Activated CD8-positive, alpha-beta T cell treated with anti-CD3 and anti-CD28 coated beads for 36 hours (primary cell): Measurements from ENCODE around the gene LRFN2. TPM values are rescaled to one million over a fixed set of nuclear protein-coding genes. Genes with fewer than 3 reads are reported as not detected.

Source experiments
- ATAC-seq: fragments of 200-7000 bp; cut with Tn5 transposase; one replicate; pipeline ENCODE4 v1.10.0; 2021; ENCODE audit warnings: mild to moderate bottlenecking, moderate library complexity
- CTCF ChIA-PET: fragments of 350-600 bp; sonication (Branson Sonifier 250); formaldehyde crosslinking; loops from one replicate; lab custom pipeline; 2021; ENCODE audit warnings: antibody characterized with exemption; lab: Charles Lee
- POLR2A ChIA-PET: fragments of 350-600 bp; sonication (Branson Sonifier 250); formaldehyde crosslinking; loops from one replicate; lab custom pipeline; 2021; ENCODE audit warnings: antibody characterized with exemption; lab: Charles Lee
- DNase-seq: peaks from one replicate; pipeline ENCODE4 v3.0.0-alpha.2; 2020
- H3K27ac Mint-ChIP-seq: one replicate; pipeline ENCODE4 v1.8.0; 2021; ENCODE audit warnings: mild to moderate bottlenecking, mixed read lengths
- H3K27me3 Mint-ChIP-seq: one replicate; pipeline ENCODE4 v1.8.0; 2021; ENCODE audit warnings: mixed read lengths
- H3K36me3 Mint-ChIP-seq: one replicate; pipeline ENCODE4 v1.8.0; 2021; ENCODE audit warnings: low read depth, mixed read lengths
- H3K4me1 Mint-ChIP-seq: one replicate; pipeline ENCODE4 v1.8.0; 2021; ENCODE audit warnings: low read depth, mixed read lengths
- H3K4me3 Mint-ChIP-seq: one replicate; pipeline ENCODE4 v1.8.0; 2021; ENCODE audit warnings: mild to moderate bottlenecking, moderate library complexity, mixed read lengths
- H3K9me3 Mint-ChIP-seq: one replicate; pipeline ENCODE4 v1.8.0; 2021; ENCODE audit warnings: mixed read lengths
- intact Hi-C: fragments of 100-400 bp; cut with micrococcal nuclease; formaldehyde crosslinking; loops from one replicate; pipeline ENCODE4 v1.10.0; 2022
- total RNA-seq, 2 experiments: library from RNA; stranded (reverse); gene quantifications; one replicate each; pipeline ENCODE4 v1.2.3, GENCODE V29; 2021
- TF ChIP-seq, protein P1 (sequence below): fragments of 200-600 bp; IDR thresholded peaks from one replicate; pipeline ENCODE4 v1.8.0; 2022; ENCODE audit warnings: antibody characterized with exemption, mild to moderate bottlenecking

The LRFN2 gene
- total RNA-seq, 2 experiments from 2014 or later = not detected

DNA sequence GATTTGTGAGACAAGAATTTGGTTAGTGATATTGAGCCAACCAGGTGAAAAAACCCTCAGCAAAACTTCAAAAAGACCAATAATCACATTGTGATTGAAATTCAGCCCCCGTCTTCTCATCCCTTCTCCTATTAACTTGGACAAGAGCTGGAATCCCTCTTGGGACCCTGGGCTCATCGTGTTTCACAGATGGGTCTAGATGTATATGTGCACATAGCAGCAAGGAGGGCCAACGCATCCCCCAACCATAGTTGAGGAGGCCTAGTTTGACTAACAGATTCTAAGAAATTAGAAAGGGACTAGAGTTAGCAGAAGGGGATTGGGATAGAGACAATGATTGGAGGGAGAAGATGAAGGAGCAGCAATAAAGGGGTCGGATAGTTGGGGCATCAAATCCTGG lies 19.8 kb upstream of the LRFN2 start:
- H3K9me3 Mint-ChIP-seq = no peaks in the 10 kb centered on the region
- H3K27ac Mint-ChIP-seq = no peak overlapping the region
- intact Hi-C loops = no loop called here
- DNase-seq (no peak), ATAC-seq (no peak)
- TF ChIP-seq, protein P1, sequence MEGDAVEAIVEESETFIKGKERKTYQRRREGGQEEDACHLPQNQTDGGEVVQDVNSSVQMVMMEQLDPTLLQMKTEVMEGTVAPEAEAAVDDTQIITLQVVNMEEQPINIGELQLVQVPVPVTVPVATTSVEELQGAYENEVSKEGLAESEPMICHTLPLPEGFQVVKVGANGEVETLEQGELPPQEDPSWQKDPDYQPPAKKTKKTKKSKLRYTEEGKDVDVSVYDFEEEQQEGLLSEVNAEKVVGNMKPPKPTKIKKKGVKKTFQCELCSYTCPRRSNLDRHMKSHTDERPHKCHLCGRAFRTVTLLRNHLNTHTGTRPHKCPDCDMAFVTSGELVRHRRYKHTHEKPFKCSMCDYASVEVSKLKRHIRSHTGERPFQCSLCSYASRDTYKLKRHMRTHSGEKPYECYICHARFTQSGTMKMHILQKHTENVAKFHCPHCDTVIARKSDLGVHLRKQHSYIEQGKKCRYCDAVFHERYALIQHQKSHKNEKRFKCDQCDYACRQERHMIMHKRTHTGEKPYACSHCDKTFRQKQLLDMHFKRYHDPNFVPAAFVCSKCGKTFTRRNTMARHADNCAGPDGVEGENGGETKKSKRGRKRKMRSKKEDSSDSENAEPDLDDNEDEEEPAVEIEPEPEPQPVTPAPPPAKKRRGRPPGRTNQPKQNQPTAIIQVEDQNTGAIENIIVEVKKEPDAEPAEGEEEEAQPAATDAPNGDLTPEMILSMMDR = no peak
- H3K36me3 Mint-ChIP-seq = no peaks in the 10 kb centered on the region
- H3K27me3 Mint-ChIP-seq = peaks cover 27% of the 10 kb centered on the region
- H3K4me3 Mint-ChIP-seq = no peak overlapping the region
- ChIA-PET CTCF (no interaction called here), POLR2A (no interaction called here)
- H3K4me1 Mint-ChIP-seq = no peaks in the 10 kb centered on the region

DNA sequence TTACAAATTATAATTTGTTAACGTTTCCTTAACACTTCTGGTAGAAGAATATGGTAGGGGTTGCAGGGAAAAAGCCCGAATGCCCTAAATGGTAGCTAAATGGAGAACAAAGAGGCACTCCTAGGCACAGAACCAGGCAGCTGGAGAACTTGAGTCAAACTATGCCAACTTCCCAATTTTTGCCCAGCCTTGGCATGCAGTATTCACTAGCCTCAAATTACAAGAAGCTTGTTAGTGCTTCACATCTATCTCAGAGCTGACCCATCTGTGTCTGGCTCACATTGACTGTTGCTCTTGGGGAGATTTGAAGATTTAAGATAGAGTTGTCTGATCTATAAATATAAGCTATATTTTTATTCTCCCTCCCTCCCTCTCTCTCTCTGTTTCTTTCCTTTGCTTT lies 19.4 kb upstream of the LRFN2 start:
- no peaks in the 10 kb centered on the region for H3K9me3 Mint-ChIP-seq
- POLR2A ChIA-PET = no interaction called here
- no peaks in the 10 kb centered on the region for H3K36me3 Mint-ChIP-seq
- H3K27ac Mint-ChIP-seq = no peak overlapping the region
- no peak overlapping the region for H3K4me3 Mint-ChIP-seq
- intact Hi-C loops = no loop called here
- ATAC-seq (no peak), DNase-seq (no peak)
- H3K4me1 Mint-ChIP-seq = no peaks in the 10 kb centered on the region
- peaks cover 30% of the 10 kb centered on the region for H3K27me3 Mint-ChIP-seq
- TF ChIP-seq, protein P1 = no peak
- CTCF ChIA-PET = no interaction called here

DNA sequence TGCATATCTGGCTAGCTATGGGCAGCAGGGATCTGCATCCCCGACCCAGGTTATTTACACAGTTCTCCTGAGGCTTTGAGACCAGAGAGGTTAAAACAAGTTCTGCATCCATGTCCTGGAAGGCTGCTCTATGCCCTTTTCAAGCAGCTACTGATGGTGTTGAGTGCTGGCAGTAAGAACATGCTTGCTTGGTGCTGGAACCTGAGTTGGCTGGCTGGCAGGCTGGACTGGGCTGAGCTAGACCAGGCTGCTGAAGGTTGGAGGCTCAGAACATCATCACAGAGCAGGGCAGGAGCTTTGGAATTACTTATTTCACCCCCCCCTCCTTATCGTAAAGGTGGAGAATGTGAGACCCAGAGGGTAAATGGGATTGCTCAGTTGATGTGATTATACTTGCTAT lies 16.9 kb upstream of the LRFN2 start:
- Mint-ChIP-seq H3K4me3 (no peak overlapping the region), H3K27ac (no peak overlapping the region), H3K4me1 (no peaks in the 10 kb centered on the region), H3K9me3 (no peaks in the 10 kb centered on the region), H3K36me3 (no peaks in the 10 kb centered on the region), H3K27me3 (peaks cover 38% of the 10 kb centered on the region)
- POLR2A ChIA-PET = no interaction called here
- intact Hi-C loops = no loop called here
- TF ChIP-seq, protein P1 = no peak
- ATAC-seq = no peak
- CTCF ChIA-PET = no interaction called here
- no peak for DNase-seq

DNA sequence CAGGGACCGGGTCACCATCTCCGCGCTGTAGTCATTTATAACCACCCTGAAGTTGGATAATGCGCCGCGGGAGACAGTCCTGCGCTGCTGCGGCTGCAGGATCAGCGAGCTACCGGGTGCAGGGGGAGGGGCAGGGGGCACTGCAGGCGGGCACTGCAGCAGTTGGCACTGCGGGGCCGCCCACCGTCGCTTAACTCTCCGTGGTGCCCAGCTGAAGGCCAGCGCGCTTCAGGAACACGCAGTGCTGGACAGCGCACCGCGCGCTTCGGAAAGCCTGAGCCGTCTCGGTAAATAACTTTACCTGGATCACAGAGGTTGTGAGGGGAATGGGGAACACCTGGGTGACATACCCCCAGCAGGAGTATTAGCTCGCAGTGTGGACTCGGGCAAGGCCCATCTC lies 12.4 kb upstream of the LRFN2 start:
- ATAC-seq (no peak), DNase-seq (no peak)
- POLR2A ChIA-PET = no interaction called here
- CTCF ChIA-PET = no interaction called here
- Mint-ChIP-seq H3K27me3 (peaks cover 36% of the 10 kb centered on the region), H3K4me1 (no peaks in the 10 kb centered on the region), H3K27ac (no peak overlapping the region), H3K4me3 (no peak overlapping the region), H3K9me3 (no peaks in the 10 kb centered on the region), H3K36me3 (no peaks in the 10 kb centered on the region)
- intact Hi-C loops = no loop called here
- TF ChIP-seq, protein P1 = no peak

DNA sequence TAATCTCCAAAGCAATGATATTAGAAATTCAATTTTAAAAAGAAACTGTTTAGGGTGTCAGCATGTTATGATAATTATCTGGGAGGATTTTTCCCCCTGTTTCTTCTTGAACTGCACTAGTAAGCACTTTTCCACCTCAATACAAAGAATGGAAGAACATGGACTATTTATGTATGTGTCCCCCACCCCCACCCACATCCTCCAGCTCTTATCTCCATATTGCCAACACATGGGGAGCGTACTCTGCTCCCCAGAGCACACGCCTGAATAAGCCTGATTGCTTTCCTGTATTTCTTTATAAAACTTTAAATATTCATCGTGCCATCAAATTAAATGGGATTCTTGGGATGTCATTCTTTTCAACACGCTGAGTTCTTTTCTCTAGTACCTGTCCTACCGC lies 11.4 kb upstream of the LRFN2 start:
- DNase-seq = no peak
- intact Hi-C loops = no loop called here
- TF ChIP-seq, protein P1 = no peak
- Mint-ChIP-seq H3K27ac (no peak overlapping the region), H3K27me3 (peaks cover 32% of the 10 kb centered on the region), H3K36me3 (no peaks in the 10 kb centered on the region), H3K4me3 (no peak overlapping the region), H3K9me3 (no peaks in the 10 kb centered on the region), H3K4me1 (no peaks in the 10 kb centered on the region)
- CTCF ChIA-PET = interaction anchor here (1.9 kb wide), 1 partner anchor 11 kb away, joined by 7 read pairs; the partner anchor contains the start of gene LRFN2
- ATAC-seq = no peak
- POLR2A ChIA-PET = interaction anchor here (0.6 kb wide), 1 partner anchor 1237 kb away, joined by 3 read pairs; no protein-coding TSS in a partner anchor
